HEK293 (cell line): ENCODE results near the gene MTERF1.

Experiments used
- GLIS2 ChIP-seq: fragments of 450-650 bp; formaldehyde crosslinking; IDR thresholded peaks from 2 replicates; pipeline ENCODE4 v1.5.1; 2016; ENCODE audit warnings: missing biosample characterization, missing genetic modification characterization
- KLF16 ChIP-seq: fragments of 450-650 bp; formaldehyde crosslinking; IDR thresholded peaks from 2 replicates; pipeline ENCODE4 v1.5.1; 2017; ENCODE audit warnings: missing biosample characterization, missing genetic modification characterization
- ZFHX2 ChIP-seq: fragments of 450-650 bp; formaldehyde crosslinking; conservative IDR thresholded peaks from 2 replicates; pipeline ENCODE4 v1.5.1; 2016; ENCODE audit warnings: missing biosample characterization, missing genetic modification characterization
- ZNF19 ChIP-seq: fragments of 450-650 bp; formaldehyde crosslinking; IDR thresholded peaks from 2 replicates; pipeline ENCODE4; 2016; ENCODE audit warnings: missing biosample characterization, missing genetic modification characterization, low read depth
- ZNF202 ChIP-seq: fragments of 450-650 bp; formaldehyde crosslinking; IDR thresholded peaks from 2 replicates; pipeline ENCODE4 v1.5.1; 2016; ENCODE audit warnings: missing biosample characterization, missing genetic modification characterization, borderline replicate concordance
- ZNF214 ChIP-seq: fragments of 450-650 bp; formaldehyde crosslinking; IDR thresholded peaks from 2 replicates; pipeline ENCODE4 v1.5.1; 2017; ENCODE audit warnings: missing biosample characterization, mild to moderate bottlenecking, missing genetic modification characterization, borderline replicate concordance
- ZNF221 ChIP-seq: fragments of 450-650 bp; formaldehyde crosslinking; IDR thresholded peaks from 2 replicates; pipeline ENCODE4 v1.5.1; 2017; ENCODE audit warnings: missing biosample characterization, missing genetic modification characterization, borderline replicate concordance
- ZNF23 ChIP-seq: fragments of 450-650 bp; formaldehyde crosslinking; IDR thresholded peaks from 2 replicates; pipeline ENCODE4 v1.5.1; 2016; ENCODE audit warnings: missing biosample characterization, missing genetic modification characterization, borderline replicate concordance
- ZNF292 ChIP-seq: fragments of 450-650 bp; formaldehyde crosslinking; IDR thresholded peaks from 2 replicates; pipeline ENCODE4 v1.5.1; 2016; ENCODE audit warnings: low read depth, missing biosample characterization, missing genetic modification characterization, borderline replicate concordance
- ZNF350 ChIP-seq: fragments of 450-650 bp; formaldehyde crosslinking; IDR thresholded peaks from 2 replicates; pipeline ENCODE4 v1.5.0; 2017; ENCODE audit warnings: missing biosample characterization, mild to moderate bottlenecking, missing genetic modification characterization
- ZNF404 ChIP-seq: fragments of 450-650 bp; formaldehyde crosslinking; IDR thresholded peaks from 2 replicates; pipeline ENCODE4 v1.5.1; 2017; ENCODE audit warnings: missing biosample characterization, missing genetic modification characterization
- ZNF48 ChIP-seq: fragments of 450-650 bp; formaldehyde crosslinking; IDR thresholded peaks from 2 replicates; pipeline ENCODE4 v1.5.1; 2016; ENCODE audit warnings: missing biosample characterization, missing genetic modification characterization
- ZNF514 ChIP-seq: fragments of 450-650 bp; formaldehyde crosslinking; IDR thresholded peaks from 2 replicates; pipeline ENCODE4 v1.5.1; 2016; ENCODE audit warnings: missing biosample characterization, missing genetic modification characterization
- ZNF548 ChIP-seq: fragments of 450-650 bp; formaldehyde crosslinking; IDR thresholded peaks from 2 replicates; pipeline ENCODE4 v1.5.1; 2016; ENCODE audit warnings: missing biosample characterization, missing genetic modification characterization
- ZNF623 ChIP-seq: fragments of 450-650 bp; formaldehyde crosslinking; IDR thresholded peaks from 2 replicates; pipeline ENCODE4 v1.5.1; 2016; ENCODE audit warnings: missing biosample characterization, missing genetic modification characterization
- ZNF792 ChIP-seq: fragments of 450-650 bp; formaldehyde crosslinking; IDR thresholded peaks from 2 replicates; pipeline ENCODE4 v1.5.1; 2016; ENCODE audit warnings: missing biosample characterization, missing genetic modification characterization
- TF ChIP-seq, protein P1 (sequence below): fragments of 450-650 bp; formaldehyde crosslinking; IDR thresholded peaks from 2 replicates; pipeline ENCODE4 v1.5.1; 2016; ENCODE audit warnings: missing biosample characterization, missing genetic modification characterization
- TF ChIP-seq, protein P2 (sequence below): fragments of 450-650 bp; formaldehyde crosslinking; IDR thresholded peaks from 2 replicates; pipeline ENCODE4 v1.5.1; 2016; ENCODE audit warnings: missing biosample characterization, missing genetic modification characterization
- TF ChIP-seq, protein P3 (sequence below): fragments of 450-650 bp; formaldehyde crosslinking; IDR thresholded peaks from 2 replicates; pipeline ENCODE4 v1.5.1; 2016; ENCODE audit warnings: missing biosample characterization, missing genetic modification characterization, low read depth
- TF ChIP-seq, protein P4 (sequence below): fragments of 450-650 bp; formaldehyde crosslinking; IDR thresholded peaks from 2 replicates; pipeline ENCODE4 v1.5.1; 2016; ENCODE audit warnings: missing biosample characterization, missing genetic modification characterization
- TF ChIP-seq, protein P5 (sequence below): fragments of 450-650 bp; formaldehyde crosslinking; optimal IDR thresholded peaks from 2 replicates; pipeline ENCODE3; 2016; ENCODE audit warnings: missing biosample characterization, mild to moderate bottlenecking, missing genetic modification characterization
- TF ChIP-seq, protein P6 (sequence below): fragments of 450-650 bp; formaldehyde crosslinking; IDR thresholded peaks from 2 replicates; pipeline ENCODE4 v1.5.1; 2016; ENCODE audit warnings: missing biosample characterization, missing genetic modification characterization
- TF ChIP-seq, protein P7 (sequence below): fragments of 450-650 bp; formaldehyde crosslinking; IDR thresholded peaks from 2 replicates; pipeline ENCODE4 v1.5.1; 2016; ENCODE audit warnings: missing biosample characterization, missing genetic modification characterization
- TF ChIP-seq, protein P8 (sequence below): fragments of 450-650 bp; formaldehyde crosslinking; IDR thresholded peaks from 2 replicates; pipeline ENCODE4 v1.5.1; 2016; ENCODE audit warnings: missing biosample characterization, missing genetic modification characterization, low read depth

The MTERF1 gene

DNA sequence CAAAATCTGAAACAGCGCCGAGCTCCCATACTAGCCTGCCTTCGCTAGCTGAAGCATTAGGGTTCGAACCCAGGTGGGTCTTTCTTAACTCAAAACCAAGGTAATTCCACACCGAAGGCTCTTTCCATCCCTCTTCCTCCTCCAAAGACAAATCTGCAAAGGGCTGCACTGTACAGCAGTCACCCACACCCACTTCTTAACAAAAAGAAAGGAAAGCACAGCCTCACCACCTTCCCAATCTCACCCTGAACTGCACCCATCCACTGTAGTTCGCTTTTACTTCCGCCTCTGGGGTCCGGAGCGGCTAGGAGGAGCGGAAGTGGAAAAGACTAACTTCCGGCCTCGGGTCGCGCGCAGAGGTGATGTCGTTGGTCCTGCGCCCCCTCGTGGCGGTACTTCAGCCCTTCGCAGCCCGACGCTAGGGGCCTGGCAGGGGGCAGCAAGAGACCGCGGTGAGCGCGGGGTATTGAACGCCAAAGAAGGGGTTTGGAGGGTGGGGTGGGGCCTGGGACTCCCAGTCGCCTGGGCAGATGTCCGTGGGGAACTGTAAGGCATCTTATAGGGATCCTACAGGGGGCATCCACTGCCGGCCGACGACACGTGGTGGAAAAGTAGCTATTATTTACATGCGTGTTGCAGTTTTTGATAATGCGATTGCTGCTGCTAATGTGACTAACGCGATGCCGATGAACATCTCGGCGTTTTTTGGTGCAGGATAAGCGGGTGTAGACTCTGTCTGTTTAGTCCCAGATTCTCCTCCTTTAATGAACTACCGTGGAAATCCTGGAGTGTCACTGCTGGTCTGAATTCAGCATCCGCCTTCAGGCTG, at the start of gene MTERF1 (continued):
- TF ChIP-seq, protein P1, sequence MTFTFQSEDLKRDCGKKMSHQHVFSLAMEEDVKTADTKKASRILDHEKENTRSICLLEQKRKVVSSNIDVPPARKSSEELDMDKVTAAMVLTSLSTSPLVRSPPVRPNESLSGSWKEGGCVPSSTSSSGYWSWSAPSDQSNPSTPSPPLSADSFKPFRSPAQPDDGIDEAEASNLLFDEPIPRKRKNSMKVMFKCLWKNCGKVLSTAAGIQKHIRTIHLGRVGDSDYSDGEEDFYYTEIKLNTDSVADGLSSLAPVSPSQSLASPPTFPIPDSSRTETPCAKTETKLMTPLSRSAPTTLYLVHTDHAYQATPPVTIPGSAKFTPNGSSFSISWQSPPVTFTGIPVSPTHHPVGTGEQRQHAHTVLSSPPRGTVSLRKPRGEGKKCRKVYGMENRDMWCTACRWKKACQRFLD = no peak
- TF ChIP-seq, protein P2, sequence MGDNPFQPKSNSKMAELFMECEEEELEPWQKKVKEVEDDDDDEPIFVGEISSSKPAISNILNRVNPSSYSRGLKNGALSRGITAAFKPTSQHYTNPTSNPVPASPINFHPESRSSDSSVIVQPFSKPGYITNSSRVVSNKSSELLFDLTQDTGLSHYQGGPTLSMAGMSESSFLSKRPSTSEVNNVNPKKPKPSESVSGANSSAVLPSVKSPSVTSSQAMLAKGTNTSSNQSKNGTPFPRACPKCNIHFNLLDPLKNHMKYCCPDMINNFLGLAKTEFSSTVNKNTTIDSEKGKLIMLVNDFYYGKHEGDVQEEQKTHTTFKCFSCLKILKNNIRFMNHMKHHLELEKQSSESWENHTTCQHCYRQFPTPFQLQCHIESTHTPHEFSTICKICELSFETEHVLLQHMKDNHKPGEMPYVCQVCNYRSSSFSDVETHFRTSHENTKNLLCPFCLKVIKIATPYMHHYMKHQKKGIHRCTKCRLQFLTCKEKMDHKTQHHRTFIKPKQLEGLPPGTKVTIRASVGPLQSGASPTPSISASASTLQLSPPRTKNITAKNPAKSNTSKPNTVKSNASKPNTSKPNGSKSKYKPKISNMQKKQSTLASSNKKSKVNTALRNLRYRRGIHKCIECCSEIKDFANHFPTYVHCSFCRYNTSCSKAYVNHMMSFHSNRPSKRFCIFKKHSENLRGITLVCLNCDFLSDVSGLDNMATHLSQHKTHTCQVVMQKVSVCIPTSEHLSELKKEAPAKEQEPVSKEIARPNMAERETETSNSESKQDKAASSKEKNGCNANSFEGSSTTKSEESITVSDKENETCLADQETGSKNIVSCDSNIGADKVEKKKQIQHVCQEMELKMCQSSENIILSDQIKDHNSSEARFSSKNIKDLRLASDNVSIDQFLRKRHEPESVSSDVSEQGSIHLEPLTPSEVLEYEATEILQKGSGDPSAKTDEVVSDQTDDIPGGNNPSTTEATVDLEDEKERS (tag by site-specific recombination) = no peak
- no peak for TF ChIP-seq ZNF792 (tag by site-specific recombination)
- TF ChIP-seq ZNF404 (tag by site-specific recombination) = no peak
- TF ChIP-seq ZNF19 (tag by site-specific recombination) = no peak
- TF ChIP-seq ZFHX2 (tag by site-specific recombination) = no peak
- TF ChIP-seq ZNF48 (tag by site-specific recombination) = no peak
- TF ChIP-seq, protein P3, sequence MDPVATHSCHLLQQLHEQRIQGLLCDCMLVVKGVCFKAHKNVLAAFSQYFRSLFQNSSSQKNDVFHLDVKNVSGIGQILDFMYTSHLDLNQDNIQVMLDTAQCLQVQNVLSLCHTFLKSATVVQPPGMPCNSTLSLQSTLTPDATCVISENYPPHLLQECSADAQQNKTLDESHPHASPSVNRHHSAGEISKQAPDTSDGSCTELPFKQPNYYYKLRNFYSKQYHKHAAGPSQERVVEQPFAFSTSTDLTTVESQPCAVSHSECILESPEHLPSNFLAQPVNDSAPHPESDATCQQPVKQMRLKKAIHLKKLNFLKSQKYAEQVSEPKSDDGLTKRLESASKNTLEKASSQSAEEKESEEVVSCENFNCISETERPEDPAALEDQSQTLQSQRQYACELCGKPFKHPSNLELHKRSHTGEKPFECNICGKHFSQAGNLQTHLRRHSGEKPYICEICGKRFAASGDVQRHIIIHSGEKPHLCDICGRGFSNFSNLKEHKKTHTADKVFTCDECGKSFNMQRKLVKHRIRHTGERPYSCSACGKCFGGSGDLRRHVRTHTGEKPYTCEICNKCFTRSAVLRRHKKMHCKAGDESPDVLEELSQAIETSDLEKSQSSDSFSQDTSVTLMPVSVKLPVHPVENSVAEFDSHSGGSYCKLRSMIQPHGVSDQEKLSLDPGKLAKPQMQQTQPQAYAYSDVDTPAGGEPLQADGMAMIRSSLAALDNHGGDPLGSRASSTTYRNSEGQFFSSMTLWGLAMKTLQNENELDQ (tag by site-specific recombination) = no peak
- TF ChIP-seq ZNF23 = no peak
- TF ChIP-seq ZNF221 (tag by site-specific recombination) = no peak
- no peak for TF ChIP-seq ZNF548 (tag by site-specific recombination)
- TF ChIP-seq ZNF514 (tag by site-specific recombination) = no peak
- TF ChIP-seq ZNF292 (tag by site-specific recombination) = no peak
- no peak for TF ChIP-seq ZNF350 (tag by site-specific recombination)
- peak; percentile 90 for TF ChIP-seq GLIS2 (tag by site-specific recombination)
- TF ChIP-seq, protein P4, sequence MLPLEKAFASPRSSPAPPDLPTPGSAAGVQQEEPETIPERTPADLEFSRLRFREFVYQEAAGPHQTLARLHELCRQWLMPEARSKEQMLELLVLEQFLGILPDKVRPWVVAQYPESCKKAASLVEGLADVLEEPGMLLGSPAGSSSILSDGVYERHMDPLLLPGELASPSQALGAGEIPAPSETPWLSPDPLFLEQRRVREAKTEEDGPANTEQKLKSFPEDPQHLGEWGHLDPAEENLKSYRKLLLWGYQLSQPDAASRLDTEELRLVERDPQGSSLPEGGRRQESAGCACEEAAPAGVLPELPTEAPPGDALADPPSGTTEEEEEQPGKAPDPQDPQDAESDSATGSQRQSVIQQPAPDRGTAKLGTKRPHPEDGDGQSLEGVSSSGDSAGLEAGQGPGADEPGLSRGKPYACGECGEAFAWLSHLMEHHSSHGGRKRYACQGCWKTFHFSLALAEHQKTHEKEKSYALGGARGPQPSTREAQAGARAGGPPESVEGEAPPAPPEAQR (tag by site-specific recombination) = no peak
- no peak for TF ChIP-seq KLF16 (tag by site-specific recombination)
- TF ChIP-seq, protein P5, sequence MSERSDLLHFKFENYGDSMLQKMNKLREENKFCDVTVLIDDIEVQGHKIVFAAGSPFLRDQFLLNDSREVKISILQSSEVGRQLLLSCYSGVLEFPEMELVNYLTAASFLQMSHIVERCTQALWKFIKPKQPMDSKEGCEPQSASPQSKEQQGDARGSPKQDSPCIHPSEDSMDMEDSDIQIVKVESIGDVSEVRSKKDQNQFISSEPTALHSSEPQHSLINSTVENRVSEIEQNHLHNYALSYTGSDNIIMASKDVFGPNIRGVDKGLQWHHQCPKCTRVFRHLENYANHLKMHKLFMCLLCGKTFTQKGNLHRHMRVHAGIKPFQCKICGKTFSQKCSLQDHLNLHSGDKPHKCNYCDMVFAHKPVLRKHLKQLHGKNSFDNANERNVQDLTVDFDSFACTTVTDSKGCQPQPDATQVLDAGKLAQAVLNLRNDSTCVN = peak; percentile 71
- TF ChIP-seq, protein P6, sequence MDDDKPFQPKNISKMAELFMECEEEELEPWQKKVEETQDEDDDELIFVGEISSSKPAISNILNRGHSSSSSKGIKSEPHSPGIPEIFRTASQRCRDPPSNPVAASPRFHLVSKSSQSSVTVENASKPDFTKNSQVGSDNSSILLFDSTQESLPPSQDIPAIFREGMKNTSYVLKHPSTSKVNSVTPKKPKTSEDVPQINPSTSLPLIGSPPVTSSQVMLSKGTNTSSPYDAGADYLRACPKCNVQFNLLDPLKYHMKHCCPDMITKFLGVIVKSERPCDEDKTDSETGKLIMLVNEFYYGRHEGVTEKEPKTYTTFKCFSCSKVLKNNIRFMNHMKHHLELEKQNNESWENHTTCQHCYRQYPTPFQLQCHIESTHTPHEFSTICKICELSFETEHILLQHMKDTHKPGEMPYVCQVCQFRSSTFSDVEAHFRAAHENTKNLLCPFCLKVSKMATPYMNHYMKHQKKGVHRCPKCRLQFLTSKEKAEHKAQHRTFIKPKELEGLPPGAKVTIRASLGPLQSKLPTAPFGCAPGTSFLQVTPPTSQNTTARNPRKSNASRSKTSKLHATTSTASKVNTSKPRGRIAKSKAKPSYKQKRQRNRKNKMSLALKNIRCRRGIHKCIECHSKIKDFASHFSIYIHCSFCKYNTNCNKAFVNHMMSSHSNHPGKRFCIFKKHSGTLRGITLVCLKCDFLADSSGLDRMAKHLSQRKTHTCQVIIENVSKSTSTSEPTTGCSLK (tag by site-specific recombination) = no peak
- TF ChIP-seq, protein P7, sequence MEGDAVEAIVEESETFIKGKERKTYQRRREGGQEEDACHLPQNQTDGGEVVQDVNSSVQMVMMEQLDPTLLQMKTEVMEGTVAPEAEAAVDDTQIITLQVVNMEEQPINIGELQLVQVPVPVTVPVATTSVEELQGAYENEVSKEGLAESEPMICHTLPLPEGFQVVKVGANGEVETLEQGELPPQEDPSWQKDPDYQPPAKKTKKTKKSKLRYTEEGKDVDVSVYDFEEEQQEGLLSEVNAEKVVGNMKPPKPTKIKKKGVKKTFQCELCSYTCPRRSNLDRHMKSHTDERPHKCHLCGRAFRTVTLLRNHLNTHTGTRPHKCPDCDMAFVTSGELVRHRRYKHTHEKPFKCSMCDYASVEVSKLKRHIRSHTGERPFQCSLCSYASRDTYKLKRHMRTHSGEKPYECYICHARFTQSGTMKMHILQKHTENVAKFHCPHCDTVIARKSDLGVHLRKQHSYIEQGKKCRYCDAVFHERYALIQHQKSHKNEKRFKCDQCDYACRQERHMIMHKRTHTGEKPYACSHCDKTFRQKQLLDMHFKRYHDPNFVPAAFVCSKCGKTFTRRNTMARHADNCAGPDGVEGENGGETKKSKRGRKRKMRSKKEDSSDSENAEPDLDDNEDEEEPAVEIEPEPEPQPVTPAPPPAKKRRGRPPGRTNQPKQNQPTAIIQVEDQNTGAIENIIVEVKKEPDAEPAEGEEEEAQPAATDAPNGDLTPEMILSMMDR (tag by site-specific recombination) = peak; percentile 99
- no peak for TF ChIP-seq ZNF623 (tag by site-specific recombination)
- TF ChIP-seq ZNF214 (tag by site-specific recombination) = no peak
- TF ChIP-seq ZNF202 (tag by site-specific recombination) = no peak
- TF ChIP-seq, protein P8, sequence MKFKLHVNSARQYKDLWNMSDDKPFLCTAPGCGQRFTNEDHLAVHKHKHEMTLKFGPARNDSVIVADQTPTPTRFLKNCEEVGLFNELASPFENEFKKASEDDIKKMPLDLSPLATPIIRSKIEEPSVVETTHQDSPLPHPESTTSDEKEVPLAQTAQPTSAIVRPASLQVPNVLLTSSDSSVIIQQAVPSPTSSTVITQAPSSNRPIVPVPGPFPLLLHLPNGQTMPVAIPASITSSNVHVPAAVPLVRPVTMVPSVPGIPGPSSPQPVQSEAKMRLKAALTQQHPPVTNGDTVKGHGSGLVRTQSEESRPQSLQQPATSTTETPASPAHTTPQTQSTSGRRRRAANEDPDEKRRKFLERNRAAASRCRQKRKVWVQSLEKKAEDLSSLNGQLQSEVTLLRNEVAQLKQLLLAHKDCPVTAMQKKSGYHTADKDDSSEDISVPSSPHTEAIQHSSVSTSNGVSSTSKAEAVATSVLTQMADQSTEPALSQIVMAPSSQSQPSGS (tag by site-specific recombination) = no peak
